SJCRH30 (cell line): ENCODE results near the gene CCDC141. TPM values are rescaled to one million over a fixed set of nuclear protein-coding genes. Genes with fewer than 3 reads are reported as not detected.

ENCODE experiments used
- DNase-seq, 2 experiments: peaks; one replicate each; pipeline ENCODE4 v3.0.0-alpha.2; 2015 to 2020
- H3K27ac ChIP-seq: fragments of 250-450 bp; sonication (Bioruptor Pico); 2 replicates; pipeline ENCODE4 v1.5.1; 2020; ENCODE audit warnings: mild to moderate bottlenecking, moderate library complexity
- H3K27me3 ChIP-seq: fragments of 250-450 bp; sonication (Bioruptor Pico); 2 replicates; pipeline ENCODE4 v1.5.1; 2020; ENCODE audit warnings: mild to moderate bottlenecking, moderate library complexity
- H3K36me3 ChIP-seq: fragments of 250-450 bp; sonication (Bioruptor Pico); 2 replicates; pipeline ENCODE4 v1.5.1; 2020; ENCODE audit warnings: mild to moderate bottlenecking, moderate library complexity
- H3K4me1 ChIP-seq: fragments of 250-450 bp; sonication (Bioruptor Pico); 2 replicates; pipeline ENCODE4 v1.5.1; 2020; ENCODE audit warnings: mild to moderate bottlenecking, moderate library complexity
- H3K4me3 ChIP-seq: fragments of 250-450 bp; sonication (Bioruptor Pico); 2 replicates; pipeline ENCODE4 v1.5.1; 2020; ENCODE audit warnings: mild to moderate bottlenecking, moderate library complexity
- H3K9me3 ChIP-seq: fragments of 250-450 bp; sonication (Bioruptor Pico); replicated peaks from 2 replicates; pipeline ENCODE4 v1.5.1; 2020; ENCODE audit warnings: mild to moderate bottlenecking, moderate library complexity
- total RNA-seq: library from RNA; depleted of rRNA; stranded (reverse); fragments of >200 nt; shearing (Covaris generic); gene quantifications from 2 replicates; pipeline ENCODE4 v1.2.3, GENCODE V29; 2014

CCDC141 gene
- total RNA-seq, 1 experiment from 2014 or later, result 5.5 TPM

GRCh38 chr2:178892751-178893625, 156.9 kb downstream of the CCDC141 start:
- H3K4me3 ChIP-seq, result no peak overlapping the region
- DNase-seq, result no peak
- H3K27me3 ChIP-seq, result no peaks in the 10 kb centered on the region
- H3K36me3 ChIP-seq, result no peaks in the 10 kb centered on the region; the same call in 1 of the 2 replicates
- H3K4me1 ChIP-seq, result peaks cover 7% of the 10 kb centered on the region; the same call in 1 of the 2 replicates
- no peaks in the 10 kb centered on the region for H3K9me3 ChIP-seq
- H3K27ac ChIP-seq, result no peak overlapping the region

- Histone ChIP-seq H3K36me3 (no peaks in the 10 kb centered on the region), H3K9me3 (no peaks in the 10 kb centered on the region), H3K27me3 (no peaks in the 10 kb centered on the region), H3K4me3 (no peak overlapping the region), H3K27ac (no peak overlapping the region), H3K4me1 (peaks cover 7% of the 10 kb centered on the region; the same call in 1 of the 2 replicates)
- DNase-seq, result no peak
Observed at GRCh38 chr2:178891959-178892485, 157.9 kb downstream of the CCDC141 start.

- H3K4me3 ChIP-seq, result no peak overlapping the region
- H3K36me3 ChIP-seq, result no peaks in the 10 kb centered on the region
- H3K27me3 ChIP-seq, result no peaks in the 10 kb centered on the region
- peaks cover 7% of the 10 kb centered on the region; the same call in 1 of the 2 replicates for H3K4me1 ChIP-seq
- no peaks in the 10 kb centered on the region for H3K9me3 ChIP-seq
- DNase-seq, result peak; percentile 72 to 90
- H3K27ac ChIP-seq, result no peak overlapping the region
Observed at GRCh38 chr2:178891265-178891958, 158.5 kb downstream of the CCDC141 start.

GRCh38 chr2:178886006-178886405, 163.9 kb downstream of the CCDC141 start:
- no peaks in the 10 kb centered on the region for H3K36me3 ChIP-seq
- no peaks in the 10 kb centered on the region; the same call in 1 of the 2 replicates for H3K4me1 ChIP-seq
- no peak overlapping the region for H3K4me3 ChIP-seq
- no peak for DNase-seq
- H3K9me3 ChIP-seq, result no peaks in the 10 kb centered on the region
- no peak overlapping the region for H3K27ac ChIP-seq
- H3K27me3 ChIP-seq, result no peaks in the 10 kb centered on the region

GRCh38 chr2:178884440-178884839, 165.5 kb downstream of the CCDC141 start:
- DNase-seq, result no peak
- H3K27ac ChIP-seq, result no peak overlapping the region
- H3K4me1 ChIP-seq, result no peaks in the 10 kb centered on the region; the same call in 1 of the 2 replicates
- no peaks in the 10 kb centered on the region for H3K27me3 ChIP-seq
- H3K36me3 ChIP-seq, result no peaks in the 10 kb centered on the region
- H3K4me3 ChIP-seq, result no peak overlapping the region
- H3K9me3 ChIP-seq, result no peaks in the 10 kb centered on the region

- Histone ChIP-seq H3K27ac (no peak overlapping the region), H3K4me3 (no peak overlapping the region), H3K9me3 (no peaks in the 10 kb centered on the region), H3K4me1 (no peaks in the 10 kb centered on the region; the same call in 1 of the 2 replicates), H3K27me3 (no peaks in the 10 kb centered on the region), H3K36me3 (no peaks in the 10 kb centered on the region)
- DNase-seq, result no peak
Observed at GRCh38 chr2:178882666-178883440, 167.1 kb downstream of the CCDC141 start.

GRCh38 chr2:178881075-178881474, 168.9 kb downstream of the CCDC141 start:
- no peaks in the 10 kb centered on the region for H3K27me3 ChIP-seq

GRCh38 chr2:178880257-178880656, 169.7 kb downstream of the CCDC141 start:
- Histone ChIP-seq H3K27me3 (no peaks in the 10 kb centered on the region), H3K27ac (no peak overlapping the region), H3K4me1 (no peaks in the 10 kb centered on the region; the same call in 1 of the 2 replicates), H3K4me3 (no peak overlapping the region), H3K36me3 (no peaks in the 10 kb centered on the region), H3K9me3 (no peaks in the 10 kb centered on the region)
- DNase-seq, result no peak

More at GRCh38 chr2:178881075-178881474, 168.9 kb downstream of the CCDC141 start:
- DNase-seq, result no peak
- H3K4me1 ChIP-seq, result no peaks in the 10 kb centered on the region; the same call in 1 of the 2 replicates
- H3K27ac ChIP-seq, result no peak overlapping the region
- H3K36me3 ChIP-seq, result no peaks in the 10 kb centered on the region
- no peak overlapping the region for H3K4me3 ChIP-seq
- no peaks in the 10 kb centered on the region for H3K9me3 ChIP-seq

GRCh38 chr2:178877874-178878273, 172.1 kb downstream of the CCDC141 start:
- Histone ChIP-seq H3K36me3 (no peaks in the 10 kb centered on the region), H3K9me3 (no peaks in the 10 kb centered on the region), H3K4me1 (no peaks in the 10 kb centered on the region), H3K4me3 (no peak overlapping the region), H3K27me3 (no peaks in the 10 kb centered on the region), H3K27ac (no peak overlapping the region)
- DNase-seq, result no peak

- no peak overlapping the region for H3K4me3 ChIP-seq
- no peak for DNase-seq
- H3K27me3 ChIP-seq, result no peaks in the 10 kb centered on the region
- no peak overlapping the region for H3K27ac ChIP-seq
- H3K36me3 ChIP-seq, result no peaks in the 10 kb centered on the region
- no peaks in the 10 kb centered on the region for H3K9me3 ChIP-seq
- H3K4me1 ChIP-seq, result peaks cover 7% of the 10 kb centered on the region
Observed at GRCh38 chr2:178874529-178875240, 175.3 kb downstream of the CCDC141 start.

GRCh38 chr2:178873912-178874311, 176.0 kb downstream of the CCDC141 start:
- Histone ChIP-seq H3K27ac (no peak overlapping the region), H3K9me3 (no peaks in the 10 kb centered on the region), H3K4me1 (peaks cover 7% of the 10 kb centered on the region), H3K4me3 (no peak overlapping the region), H3K36me3 (no peaks in the 10 kb centered on the region), H3K27me3 (no peaks in the 10 kb centered on the region)
- no peak for DNase-seq

- no peak overlapping the region for H3K27ac ChIP-seq
- no peak for DNase-seq
- no peaks in the 10 kb centered on the region for H3K27me3 ChIP-seq
- H3K36me3 ChIP-seq, result no peaks in the 10 kb centered on the region
- H3K4me3 ChIP-seq, result no peak overlapping the region
- no peaks in the 10 kb centered on the region for H3K9me3 ChIP-seq
- H3K4me1 ChIP-seq, result peaks cover 7% of the 10 kb centered on the region
Observed at GRCh38 chr2:178871536-178871935, 178.4 kb downstream of the CCDC141 start.

GRCh38 chr2:178870703-178871102, 179.2 kb downstream of the CCDC141 start:
- no peak overlapping the region for H3K27ac ChIP-seq
- H3K9me3 ChIP-seq, result no peaks in the 10 kb centered on the region
- H3K4me1 ChIP-seq, result peaks cover 7% of the 10 kb centered on the region
- no peak overlapping the region for H3K4me3 ChIP-seq
- DNase-seq, result no peak
- H3K36me3 ChIP-seq, result no peaks in the 10 kb centered on the region
- no peaks in the 10 kb centered on the region for H3K27me3 ChIP-seq

GRCh38 chr2:178865999-178866398, 183.9 kb downstream of the CCDC141 start:
- Histone ChIP-seq H3K9me3 (no peaks in the 10 kb centered on the region), H3K27me3 (no peaks in the 10 kb centered on the region), H3K4me3 (no peak overlapping the region), H3K4me1 (peaks cover 20% of the 10 kb centered on the region), H3K27ac (no peak overlapping the region), H3K36me3 (no peaks in the 10 kb centered on the region)
- DNase-seq, result no peak
